Adrenal gland (tissue), 12 donors: Measurements from ENCODE around the gene JADE2. TPM values are rescaled to one million over a fixed set of nuclear protein-coding genes. Genes with fewer than 3 reads are reported as not detected.

Experiments used
- DNase-seq, 7 donors: peaks; one replicate each; pipeline ENCODE4 v3.0.0-alpha.2; 2019 to 2020
- H3K27ac ChIP-seq, 5 donors: fragments of 200-600 bp; sonication (generic) in 4 of 5; 1 replicate in 3 of 5; 2 replicates in 2 of 5; pipeline versions ENCODE4 v1.5.1 to v1.8.0; 2016 to 2020; ENCODE audit warnings: mild to moderate bottlenecking in 1 of 5
- H3K27me3 ChIP-seq: fragments of 200-600 bp; 2 replicates; pipeline ENCODE4 v1.8.0; 2021
- H3K36me3 ChIP-seq, 2 donors: fragments of 200-600 bp; replicated peaks in 1 of 2; 1 replicate in 1 of 2; 2 replicates in 1 of 2; pipeline versions ENCODE4 v1.5.1 to v1.8.0; 2018 to 2022
- H3K4me1 ChIP-seq, 2 donors: fragments of 200-600 bp; replicated peaks in 1 of 2; 1 replicate in 1 of 2; 2 replicates in 1 of 2; pipeline versions ENCODE4 v1.5.1 to v1.8.0; 2018 to 2021
- H3K4me3 ChIP-seq, 4 donors: fragments of 200-600 bp; sonication (generic) in 3 of 4; one replicate each; pipeline ENCODE4 v1.5.1; 2016 to 2018
- H3K9me3 ChIP-seq, 3 donors: fragments of 200-600 bp; sonication (generic) in 1 of 3; replicated peaks in 1 of 3; 1 replicate in 2 of 3; 2 replicates in 1 of 3; pipeline versions ENCODE4 v1.5.1 to v1.8.0; 2016 to 2021
- POLR2A ChIP-seq, 2 donors: fragments of 450-650 bp; IDR thresholded peaks; one replicate each; pipeline ENCODE4 v1.6.1; 2017; ENCODE audit warnings: antibody characterized with exemption in 2 of 2, mild to moderate bottlenecking in 2 of 2, moderate library complexity in 1 of 2
- WGBS, 4 donors: extraction: QIAGEN DNeasy Blood & Tissue Kit in 2 of 4; methylation state at CpG; one replicate each; pipeline versions ENCODE4 v1.1.5 to v1.1.7; 2013 to 2017; 5-methylcytosine and 5-hydroxymethylcytosine counted together
- intact Hi-C, 2 donors: fragments of 100-400 bp; cut with DNase I; formaldehyde crosslinking; loops; one replicate each; pipeline versions ENCODE4 v1.14.1 to v1.15.0; 2022 to 2023
- polyA plus RNA-seq, 3 donors: library from polyadenylated mRNA; stranded (reverse); fragments of 200-250 nt in 2 of 3; fragments of 350-450 nt in 1 of 3; fragmentation: Illumina TruSeq in 1 of 3; extraction: RNeasy Lipid Tissue Mini Kit (QIAGEN cat#74804) in 1 of 3; gene quantifications; one replicate each; pipeline ENCODE4 v1.2.3, GENCODE V29; 2013 to 2014
- total RNA-seq, 9 donors: library from RNA; depleted of rRNA in 4 of 9; stranded (reverse); fragments of >200 nt in 4 of 9; fragments of 120-200 nt in 1 of 9; fragmentation: NEBNext Ultra II Directional in 1 of 9; extraction: Animal tissue kit (Norgen Biotek cat#: 25700) in 1 of 9; gene quantifications; one replicate each; pipeline versions ENCODE4 v1.1.0 to v1.2.4, GENCODE V29; 2013 to 2023
- TF ChIP-seq, protein P1 (sequence below), 6 experiments: fragments of 450-650 bp in 4 of 6; fragments of 200-600 bp in 2 of 6; sonication (generic) in 1 of 6; IDR thresholded peaks; 1 replicate in 5 of 6; 2 replicates in 1 of 6; pipeline versions ENCODE4 v1.5.1 to v1.8.0; 2016 to 2021; ENCODE audit warnings: antibody characterized with exemption in 6 of 6, mild to moderate bottlenecking in 2 of 6, moderate library complexity in 1 of 6
- donor health status: healthy with polysubstance abuse.
- donor health status: Bipolar disorder and iron deficiency.
- donor health status: DM: yes; HTN: yes; CAD: no.
- donor health status: DM: no; HTN: no; CAD: no.
- donor health status: DM: no; HTN: no; CAD: no.
- donor health status: DM: yes; HTN: yes; CAD: no.

The JADE2 gene
- total and polyA plus RNA-seq, 12 donors = 7.9 to 180 (median 70.2) TPM

GRCh38 chr5:134545070-134545868 lies 19.8 kb downstream of the JADE2 start:
- WGBS, 4 donors = 50 to 66% (median 57%) methylated on average over 8 to 10 of the region's 10 CpGs
- intact Hi-C loops = no loop called here
- Histone ChIP-seq H3K36me3 (peaks cover 0 to 53% of the 10 kb centered on the region in 2 donors), H3K4me1 (peaks cover 24 to 59% of the 10 kb centered on the region in 2 donors), H3K4me3 (no peak overlapping the region), H3K27ac (peak overlapping the region in 2 of 5 donors; percentile 62 to 72), H3K9me3 (no peaks in the 10 kb centered on the region), H3K27me3 (no peaks in the 10 kb centered on the region)
- peak in 3 of 7 donors; percentile 42 to 74 (median 60) for DNase-seq
- TF ChIP-seq POLR2A (IDR thresholded peaks at IDR 0.05) = no peak
- TF ChIP-seq, protein P1, sequence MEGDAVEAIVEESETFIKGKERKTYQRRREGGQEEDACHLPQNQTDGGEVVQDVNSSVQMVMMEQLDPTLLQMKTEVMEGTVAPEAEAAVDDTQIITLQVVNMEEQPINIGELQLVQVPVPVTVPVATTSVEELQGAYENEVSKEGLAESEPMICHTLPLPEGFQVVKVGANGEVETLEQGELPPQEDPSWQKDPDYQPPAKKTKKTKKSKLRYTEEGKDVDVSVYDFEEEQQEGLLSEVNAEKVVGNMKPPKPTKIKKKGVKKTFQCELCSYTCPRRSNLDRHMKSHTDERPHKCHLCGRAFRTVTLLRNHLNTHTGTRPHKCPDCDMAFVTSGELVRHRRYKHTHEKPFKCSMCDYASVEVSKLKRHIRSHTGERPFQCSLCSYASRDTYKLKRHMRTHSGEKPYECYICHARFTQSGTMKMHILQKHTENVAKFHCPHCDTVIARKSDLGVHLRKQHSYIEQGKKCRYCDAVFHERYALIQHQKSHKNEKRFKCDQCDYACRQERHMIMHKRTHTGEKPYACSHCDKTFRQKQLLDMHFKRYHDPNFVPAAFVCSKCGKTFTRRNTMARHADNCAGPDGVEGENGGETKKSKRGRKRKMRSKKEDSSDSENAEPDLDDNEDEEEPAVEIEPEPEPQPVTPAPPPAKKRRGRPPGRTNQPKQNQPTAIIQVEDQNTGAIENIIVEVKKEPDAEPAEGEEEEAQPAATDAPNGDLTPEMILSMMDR (IDR thresholded peaks at IDR 0.05) = no peak

GRCh38 chr5:134547066-134547465 lies 21.6 kb downstream of the JADE2 start:
- peaks cover 0 to 35% of the 10 kb centered on the region in 2 donors for H3K36me3 ChIP-seq
- no peak for DNase-seq
- H3K27ac ChIP-seq = peak overlapping the region in 4 of 5 donors; percentile 15 to 93 (median 44)

GRCh38 chr5:134547579-134547978 lies 22.1 kb downstream of the JADE2 start:
- TF ChIP-seq, protein P1 (IDR thresholded peaks at IDR 0.05) = no peak
- peak in 1 of 2 donors; percentile 64 for TF ChIP-seq POLR2A (IDR thresholded peaks at IDR 0.05)
- H3K36me3 ChIP-seq = peaks cover 0 to 29% of the 10 kb centered on the region in 2 donors
- peak overlapping the region; percentile 15 to 96 (median 69) for H3K27ac ChIP-seq
- no peaks in the 10 kb centered on the region for H3K9me3 ChIP-seq
- H3K4me3 ChIP-seq = no peak overlapping the region
- WGBS, 4 donors = 27 to 50% (median 38%) methylated on average over 2 of the region's 2 CpGs
- H3K4me1 ChIP-seq = peaks cover 45 to 81% of the 10 kb centered on the region in 2 donors
- H3K27me3 ChIP-seq = no peaks in the 10 kb centered on the region
- intact Hi-C loops = no loop called here
- peak; percentile 61 to 86 (median 83) for DNase-seq

More at GRCh38 chr5:134547066-134547465, 21.6 kb downstream of the JADE2 start:
- 50 to 58% (median 55%) methylated on average over 2 of the region's 2 CpGs for WGBS, 4 donors
- no peaks in the 10 kb centered on the region for H3K9me3 ChIP-seq
- TF ChIP-seq POLR2A (IDR thresholded peaks at IDR 0.05) = no peak
- TF ChIP-seq, protein P1 (IDR thresholded peaks at IDR 0.05) = no peak
- H3K4me3 ChIP-seq = no peak overlapping the region
- no peaks in the 10 kb centered on the region for H3K27me3 ChIP-seq
- intact Hi-C loops = no loop called here
- H3K4me1 ChIP-seq = peaks cover 42 to 77% of the 10 kb centered on the region in 2 donors

DNA sequence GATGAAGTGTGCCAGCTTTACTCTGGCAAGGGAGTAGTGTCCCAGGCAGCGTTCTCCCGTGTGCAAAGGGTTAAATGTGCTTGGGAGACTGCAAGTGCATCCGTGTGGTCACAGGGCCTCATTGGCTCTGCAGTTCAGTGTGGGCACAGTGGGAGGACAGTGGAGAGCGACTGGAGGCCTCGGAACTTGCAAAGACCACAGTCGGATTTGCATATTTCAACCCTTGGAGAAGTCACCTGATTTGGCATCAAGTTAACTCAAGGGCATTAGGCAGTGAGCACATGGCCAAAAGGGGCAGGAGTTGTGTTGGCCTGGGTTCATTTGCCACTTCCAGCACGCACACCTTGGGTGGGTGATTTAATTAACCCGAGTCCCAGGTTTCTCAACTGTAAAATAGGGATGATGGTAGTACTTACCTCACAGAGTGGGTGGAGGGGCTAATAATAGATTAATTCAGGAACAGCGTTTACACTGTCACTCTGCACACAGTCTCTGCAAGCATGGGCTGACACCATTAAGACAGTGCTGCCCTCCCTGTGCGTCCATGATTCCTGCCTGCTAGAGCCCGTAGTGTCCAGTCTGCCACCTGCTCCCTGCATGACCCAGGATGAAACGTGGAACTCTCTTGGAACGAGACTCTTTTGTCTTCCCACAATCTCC lies 22.7 kb downstream of the JADE2 start:
- TF ChIP-seq, protein P1 (IDR thresholded peaks at IDR 0.05) = no peak
- TF ChIP-seq POLR2A (IDR thresholded peaks at IDR 0.05) = no peak
- Histone ChIP-seq H3K4me1 (peaks cover 45 to 86% of the 10 kb centered on the region in 2 donors), H3K9me3 (no peaks in the 10 kb centered on the region), H3K27me3 (no peaks in the 10 kb centered on the region), H3K27ac (peak overlapping the region; percentile 15 to 96 (median 69)), H3K4me3 (no peak overlapping the region), H3K36me3 (peaks cover 0 to 28% of the 10 kb centered on the region in 2 donors)
- intact Hi-C loops = no loop called here
- peak in 4 of 7 donors; percentile 39 to 63 (median 48) for DNase-seq
- WGBS, 4 donors = 47 to 60% (median 54%) methylated on average over 10 to 13 of the region's 13 CpGs
